Measurements from ENCODE around the gene IL4.

- TF ChIP-seq CTCF (IDR thresholded peaks at IDR 0.05; ENCODE audit: low read depth, low read length), result no peak
- TF ChIP-seq POLR2A (IDR thresholded peaks at IDR 0.05; ENCODE audit: extremely low read depth, insufficient read length), result no peak
Observed at GRCh38 chr5:132669966-132670882, 3.6 kb upstream of the IL4 start.
